CD14-positive monocyte (primary cell): ENCODE results near the gene ZCWPW1. TPM values are rescaled to one million over a fixed set of nuclear protein-coding genes. Genes with fewer than 3 reads are reported as not detected.

Experiments used
- DNase-seq, 3 donors: peaks; one replicate each; pipeline ENCODE4 v3.0.0-alpha.2; 2011 to 2022
- H2AFZ ChIP-seq: 2 replicates; pipeline ENCODE4 v1.6.0; 2012; ENCODE audit warnings: mild to moderate bottlenecking, low read depth, low read length, inconsistent platforms; ENCODE audit not compliant: insufficient read depth, poor library complexity, severe bottlenecking
- H3K27ac ChIP-seq, 2 donors: 1 replicate in 1 of 2; 2 replicates in 1 of 2; pipeline ENCODE4 v1.5.1; 2012 to 2013; ENCODE audit warnings: low read length in 2 of 2, control low read depth in 1 of 2, inconsistent platforms in 1 of 2, low read depth in 1 of 2, mild to moderate bottlenecking in 1 of 2
- H3K27me3 ChIP-seq, 2 donors: one replicate each; pipeline versions ENCODE4 v1.6.0 to v1.6.1; 2011 to 2013; ENCODE audit warnings: low read length in 2 of 2; ENCODE audit not compliant: control insufficient read depth in 2 of 2, insufficient read depth in 2 of 2
- H3K36me3 ChIP-seq, 2 donors: replicated peaks in 1 of 2; 1 replicate in 1 of 2; 2 replicates in 1 of 2; pipeline versions ENCODE4 v1.5.1 to v1.6.1; 2012 to 2013; ENCODE audit warnings: low read length in 2 of 2, control low read depth in 1 of 2, inconsistent platforms in 1 of 2, mild to moderate bottlenecking in 1 of 2; ENCODE audit not compliant: insufficient read depth in 2 of 2, control insufficient read depth in 1 of 2
- H3K4me1 ChIP-seq, 2 donors: 1 replicate in 1 of 2; 2 replicates in 1 of 2; pipeline versions ENCODE4 v1.5.1 to v1.6.1; 2012 to 2013; ENCODE audit warnings: low read length in 2 of 2, control low read depth in 1 of 2, inconsistent platforms in 1 of 2, mild to moderate bottlenecking in 1 of 2, moderate library complexity in 1 of 2; ENCODE audit not compliant: insufficient read depth in 2 of 2, control insufficient read depth in 1 of 2
- H3K4me2 ChIP-seq: replicated peaks from 2 replicates; pipeline ENCODE3; 2012; ENCODE audit warnings: low read length, moderate library complexity, mild to moderate bottlenecking; ENCODE audit not compliant: poor library complexity, severe bottlenecking; ENCODE audit errors: extremely low read depth
- H3K4me3 ChIP-seq, 3 experiments: fragments of 200-600 bp in 1 of 3; sonication (generic) in 1 of 3; replicated peaks in 1 of 3; 1 replicate in 2 of 3; 2 replicates in 1 of 3; pipeline ENCODE4 v1.5.1; 2011 to 2013; ENCODE audit warnings: low read length in 3 of 3, mild to moderate bottlenecking in 3 of 3, control low read depth in 2 of 3, low read depth in 2 of 3, inconsistent platforms in 1 of 3, moderate library complexity in 1 of 3
- H3K79me2 ChIP-seq: 2 replicates; pipeline ENCODE4 v1.6.0; 2012; ENCODE audit warnings: mild to moderate bottlenecking, control low read depth, inconsistent platforms, low read length, moderate library complexity; ENCODE audit not compliant: insufficient read depth
- H3K9ac ChIP-seq: 2 replicates; pipeline ENCODE4 v1.6.0; 2017; ENCODE audit warnings: low read length, mild to moderate bottlenecking; ENCODE audit not compliant: insufficient read depth, poor library complexity, severe bottlenecking
- H3K9me3 ChIP-seq, 2 donors: replicated peaks in 1 of 2; 1 replicate in 1 of 2; 2 replicates in 1 of 2; pipeline versions ENCODE4 v1.5.1 to v1.6.1; 2012 to 2013; ENCODE audit warnings: low read length in 2 of 2, control low read depth in 1 of 2; ENCODE audit not compliant: control insufficient read depth in 1 of 2, insufficient read depth in 1 of 2
- H4K20me1 ChIP-seq: 2 replicates; pipeline ENCODE4 v1.6.0; 2012; ENCODE audit warnings: mild to moderate bottlenecking, low read length, control low read depth, moderate library complexity; ENCODE audit not compliant: insufficient read depth
- H3K27ac Mint-ChIP-seq, 7 donors: one replicate each; pipeline ENCODE4 v1.8.0; 2020; ENCODE audit warnings: mild to moderate bottlenecking in 7 of 7, mixed read lengths in 7 of 7, moderate library complexity in 6 of 7, inconsistent platforms in 2 of 7
- H3K27me3 Mint-ChIP-seq, 3 donors: one replicate each; pipeline ENCODE4 v1.8.0; 2021 to 2022; ENCODE audit warnings: low read depth in 3 of 3, mild to moderate bottlenecking in 3 of 3, mixed read lengths in 3 of 3, moderate library complexity in 3 of 3, inconsistent platforms in 1 of 3
- H3K36me3 Mint-ChIP-seq, 2 donors: one replicate each; pipeline ENCODE4 v1.8.0; 2020; ENCODE audit warnings: mixed read lengths in 2 of 2, inconsistent platforms in 1 of 2, mild to moderate bottlenecking in 1 of 2
- H3K4me1 Mint-ChIP-seq: one replicate; pipeline ENCODE4 v1.8.0; 2020; ENCODE audit warnings: mild to moderate bottlenecking, mixed read lengths
- H3K4me3 Mint-ChIP-seq, 2 donors: one replicate each; pipeline ENCODE4 v1.8.0; 2020; ENCODE audit warnings: mild to moderate bottlenecking in 2 of 2, mixed read lengths in 2 of 2, moderate library complexity in 1 of 2
- H3K9me3 Mint-ChIP-seq, 7 donors: one replicate each; pipeline ENCODE4 v1.8.0; 2020 to 2022; ENCODE audit warnings: mixed read lengths in 7 of 7, mild to moderate bottlenecking in 6 of 7, moderate library complexity in 6 of 7, inconsistent platforms in 2 of 7
- CTCF ChIP-seq: fragments of 200-600 bp; IDR thresholded peaks from one replicate; pipeline ENCODE4 v1.8.0; 2022; ENCODE audit warnings: antibody characterized with exemption, mild to moderate bottlenecking
- WGBS: methylation state at CpG from one replicate; pipeline ENCODE4 v1.1.5; 2013; ENCODE audit warnings: missing lambda C conversion rate; ENCODE audit not compliant: insufficient coverage; 5-methylcytosine and 5-hydroxymethylcytosine counted together
- intact Hi-C, 2 donors: fragments of 100-400 bp; cut with micrococcal nuclease; formaldehyde crosslinking; loops; one replicate each; pipeline versions ENCODE4 v1.15.0 to v1.15.1; 2023
- polyA plus RNA-seq, 3 donors: library from polyadenylated mRNA; depleted of rRNA in 1 of 3; unstranded in 2 of 3; stranded (reverse) in 1 of 3; fragments of 300-500 nt in 2 of 3; fragments of >200 nt in 1 of 3; fragmentation: Illumina TruSeq in 2 of 3; gene quantifications; 1 replicate in 2 of 3; 2 replicates in 1 of 3; pipeline ENCODE4 v1.2.3, GENCODE V29; 2012 to 2021

Gene ZCWPW1
- polyA plus RNA-seq, 3 donors: 0.60 to 1.9 (median 1.2) TPM

- Histone ChIP-seq H2AFZ (no peak within 1 kb of the TSS), H3K4me1 (peaks cover 0 to 1% of the 10 kb centered on the region in 2 donors), H4K20me1 (peaks cover 49% of the 10 kb centered on the region), H3K4me2 (no peak within 1 kb of the TSS), H3K4me3 (no peak within 1 kb of the TSS), H3K9me3 (no peaks in the 10 kb centered on the region), H3K79me2 (no peaks in the 10 kb centered on the region), H3K9ac (no peak within 1 kb of the TSS), H3K27ac (no peak within 1 kb of the TSS), H3K27me3 (no peaks in the 10 kb centered on the region), H3K36me3 (peaks cover 32 to 68% of the 10 kb centered on the region in 2 donors)
- WGBS: no CpG with 5 or more reads among the region's 7 CpGs
- TF ChIP-seq CTCF: no peak
- intact Hi-C loops: no loop called here
- Mint-ChIP-seq H3K4me3 (no peak within 1 kb of the TSS), H3K27me3 (peaks cover 0 to 1% (median 0%) of the 10 kb centered on the region in 3 donors), H3K4me1 (peaks cover 7% of the 10 kb centered on the region), H3K36me3 (peaks cover 47 to 77% of the 10 kb centered on the region in 2 donors), H3K27ac (peak within 1 kb of the TSS in 3 of 7 donors; percentile 6 to 63 (median 46)), H3K9me3 (no peaks in the 10 kb centered on the region)
- DNase-seq: no peak
Observed at GRCh38 chr7:100464210-100464660, 35.7 kb upstream of the ZCWPW1 start, which contains the start of gene SPACDR. SPACDR (minus strand) TSS chr7:100464260; CDS start chr7:100464025, 235 bp downstream.

GRCh38 chr7:100457033-100457432, 28.5 kb upstream of the ZCWPW1 start:
- intact Hi-C loops: no loop called here
- no peaks in the 10 kb centered on the region for H3K9me3 ChIP-seq
- H3K4me3 ChIP-seq: no peak overlapping the region
- no peaks in the 10 kb centered on the region for H4K20me1 ChIP-seq
- DNase-seq: no peak
- no CpG with 5 or more reads among the region's 6 CpGs for WGBS
- peaks cover 1 to 8% (median 6%) of the 10 kb centered on the region in 3 donors for H3K27me3 Mint-ChIP-seq
- no peaks in the 10 kb centered on the region for H3K27me3 ChIP-seq
- no peak for TF ChIP-seq CTCF
- no peak overlapping the region for H3K27ac ChIP-seq
- no peaks in the 10 kb centered on the region for H3K9me3 Mint-ChIP-seq
- H3K36me3 ChIP-seq: peaks cover 7 to 35% of the 10 kb centered on the region in 2 donors
- no peaks in the 10 kb centered on the region for H3K4me1 ChIP-seq
- no peaks in the 10 kb centered on the region for H3K79me2 ChIP-seq
- H3K4me2 ChIP-seq: no peak overlapping the region
- H2AFZ ChIP-seq: no peak overlapping the region
- no peak overlapping the region for H3K4me3 Mint-ChIP-seq
- H3K27ac Mint-ChIP-seq: no peak overlapping the region
- no peak overlapping the region for H3K9ac ChIP-seq
- peaks cover 8% of the 10 kb centered on the region for H3K4me1 Mint-ChIP-seq
- peaks cover 29 to 45% of the 10 kb centered on the region in 2 donors for H3K36me3 Mint-ChIP-seq
